NCI-H524 (cell line): ENCODE results near the gene RAB32.
A peak's percentile ranks its signal among the peaks of the same experiment; 100 is the strongest.
"Not testable (repeated sequence)": the region's sequence is repeated elsewhere in the genome, so short reads cannot be mapped to it uniquely, and the experiment has no call there.

ENCODE experiments used
- DNase-seq, 2 experiments: peaks; one replicate each; lab custom pipeline; 2025; lab: John Stamatoyannopoulos, UW

The RAB32 gene

GRCh38 chr6:146543211-146543939 lies at the start of gene RAB32:
Gene RAB32 (plus strand): TSS chr6:146543833. CDS start chr6:146543872, 39 bp downstream.
- DNase-seq = peak in 1 of 2 experiments; percentile 65

GRCh38 chr6:146498309-146498708 lies 45.3 kb upstream of the RAB32 start:
- no peak for DNase-seq

GRCh38 chr6:146503096-146503495 lies 40.5 kb upstream of the RAB32 start:
- DNase-seq = no peak

GRCh38 chr6:146515212-146515611 lies 28.4 kb upstream of the RAB32 start:
- no peak for DNase-seq

GRCh38 chr6:146526192-146526591 lies 17.4 kb upstream of the RAB32 start:
- DNase-seq = peak in 1 of 2 experiments; percentile 61

GRCh38 chr6:146532702-146533101 lies 10.9 kb upstream of the RAB32 start:
- DNase-seq = no peak

- no peak for DNase-seq
Observed at GRCh38 chr6:146542881-146543210, 787 bp upstream of the RAB32 start.

GRCh38 chr6:146543940-146544615 lies 445 bp downstream of the RAB32 start:
- DNase-seq = peak in 1 of 2 experiments; percentile 50

GRCh38 chr6:146544616-146545182 lies 1.1 kb downstream of the RAB32 start:
- no peak for DNase-seq

GRCh38 chr6:146545581-146545980 lies 1.9 kb downstream of the RAB32 start:
- DNase-seq = no peak

GRCh38 chr6:146546443-146547043 lies 2.9 kb downstream of the RAB32 start:
- no peak for DNase-seq

- no peak for DNase-seq
Observed at GRCh38 chr6:146547889-146548288, 4.3 kb downstream of the RAB32 start.

GRCh38 chr6:146548898-146549374 lies 5.3 kb downstream of the RAB32 start:
- no peak for DNase-seq

- DNase-seq = no peak
Observed at GRCh38 chr6:146550911-146551310, 7.3 kb downstream of the RAB32 start.

GRCh38 chr6:146551545-146551944 lies 7.9 kb downstream of the RAB32 start:
- DNase-seq = no peak

- DNase-seq = no peak
Observed at GRCh38 chr6:146553377-146554135, 9.9 kb downstream of the RAB32 start.

GRCh38 chr6:146560607-146561006 lies 17.0 kb downstream of the RAB32 start:
- DNase-seq = no peak

- DNase-seq = not testable (repeated sequence)
Observed at GRCh38 chr6:146566661-146567060, 23.0 kb downstream of the RAB32 start.

GRCh38 chr6:146568619-146569018 lies 25.0 kb downstream of the RAB32 start:
- not testable (repeated sequence) for DNase-seq

- DNase-seq = no peak
Observed at GRCh38 chr6:146574211-146574610, 30.6 kb downstream of the RAB32 start.

GRCh38 chr6:146578054-146578453 lies 34.4 kb downstream of the RAB32 start:
- DNase-seq = no peak

- DNase-seq = no peak
Observed at GRCh38 chr6:146581968-146582367, 38.3 kb downstream of the RAB32 start.
